Measurements from ENCODE around the gene TGIF2LX. TPM values are rescaled to one million over a fixed set of nuclear protein-coding genes. Genes with fewer than 3 reads are reported as not detected.
"Not testable (repeated sequence)": the region's sequence is repeated elsewhere in the genome, so short reads cannot be mapped to it uniquely, and the experiment has no call there.

The TGIF2LX gene
- total RNA-seq = not detected in 2 replicates

- H3K36me3 Mint-ChIP-seq (ENCODE audit: low read depth); H3K27me3 Mint-ChIP-seq (ENCODE audit: low read depth); H3K4me1 Mint-ChIP-seq (ENCODE audit: low read depth); H3K9me3 Mint-ChIP-seq; H3K4me3 Mint-ChIP-seq (ENCODE audit: low read depth); intact Hi-C loops (cut with micrococcal nuclease); H3K27ac Mint-ChIP-seq; DNase-seq (ENCODE audit: low spot score): not testable (repeated sequence)
Measured at GRCh38 chrX:89921665-89922064, at the start of gene TGIF2LX. TGIF2LX (plus strand) TSS chrX:89921908; CDS start chrX:89922086, 178 bp downstream.

- H3K4me1 Mint-ChIP-seq (ENCODE audit: low read depth); H3K36me3 Mint-ChIP-seq (ENCODE audit: low read depth); H3K27ac Mint-ChIP-seq; H3K27me3 Mint-ChIP-seq (ENCODE audit: low read depth); H3K4me3 Mint-ChIP-seq (ENCODE audit: low read depth); H3K9me3 Mint-ChIP-seq; intact Hi-C loops (cut with micrococcal nuclease); DNase-seq (ENCODE audit: low spot score): not testable (repeated sequence)
Measured at GRCh38 chrX:89922338-89922934, 728 bp downstream of the TGIF2LX start.

GRCh38 chrX:89943077-89943476 is 21.4 kb downstream of the TGIF2LX start:
- H3K36me3 Mint-ChIP-seq (ENCODE audit: low read depth) = not testable (repeated sequence)

GRCh38 chrX:89965588-89965987 is 43.9 kb downstream of the TGIF2LX start:
- H3K4me3 Mint-ChIP-seq (ENCODE audit: low read depth); H3K9me3 Mint-ChIP-seq; intact Hi-C loops (cut with micrococcal nuclease); H3K27ac Mint-ChIP-seq; DNase-seq (ENCODE audit: low spot score); H3K36me3 Mint-ChIP-seq (ENCODE audit: low read depth); H3K4me1 Mint-ChIP-seq (ENCODE audit: low read depth); H3K27me3 Mint-ChIP-seq (ENCODE audit: low read depth): not testable (repeated sequence)

More at GRCh38 chrX:89943077-89943476, 21.4 kb downstream of the TGIF2LX start:
- H3K9me3 Mint-ChIP-seq; DNase-seq (ENCODE audit: low spot score); H3K27me3 Mint-ChIP-seq (ENCODE audit: low read depth); H3K27ac Mint-ChIP-seq; H3K4me1 Mint-ChIP-seq (ENCODE audit: low read depth); H3K4me3 Mint-ChIP-seq (ENCODE audit: low read depth); intact Hi-C loops (cut with micrococcal nuclease): not testable (repeated sequence)
